H1 (cell line): ENCODE data around the gene TM4SF18. TPM values are rescaled to one million over a fixed set of nuclear protein-coding genes. Genes with fewer than 3 reads are reported as not detected.

Experiments
- CTCF ChIA-PET: fragments of 300-600 bp; sonication (Branson Sonifier 250); formaldehyde crosslinking; loops from one replicate; lab custom pipeline; 2021; ENCODE audit not compliant: partially characterized antibody; lab: Charles Lee
- POLR2A ChIA-PET: fragments of 300-600 bp; sonication (Branson Sonifier 250); formaldehyde crosslinking; loops from one replicate; lab custom pipeline; 2021; ENCODE audit warnings: inconsistent platforms; ENCODE audit not compliant: partially characterized antibody; lab: Charles Lee
- DNase-seq, 2 experiments: peaks; one replicate each; pipeline versions ENCODE4 v3.0.0 to v3.0.0-alpha.2; 2010 to 2022; ENCODE audit warnings: low spot score in 2 of 2, low read depth in 1 of 2, mixed read lengths in 1 of 2
- FAIRE-seq: peaks from 2 replicates; lab custom pipeline; 2011; peaks lifted over from hg19 to GRCh38; lab: Jason Lieb, UNC
- H2AFZ ChIP-seq: 2 replicates; pipeline ENCODE4 v1.8.1; 2012; ENCODE audit warnings: low read length, inconsistent platforms
- H2AK5ac ChIP-seq: 2 replicates; pipeline ENCODE4 v1.6.1; 2013; ENCODE audit warnings: low read depth, low read length
- H2BK120ac ChIP-seq: replicated peaks from 2 replicates; pipeline ENCODE3; 2013; ENCODE audit warnings: low read depth, low read length, inconsistent platforms
- H2BK12ac ChIP-seq: 2 replicates; pipeline ENCODE4 v1.6.1; 2013; ENCODE audit warnings: low read depth, low read length
- H2BK15ac ChIP-seq: 2 replicates; pipeline ENCODE4 v1.6.1; 2013; ENCODE audit warnings: low read length
- H2BK20ac ChIP-seq: 2 replicates; pipeline ENCODE4 v1.6.1; 2013; ENCODE audit warnings: low read length
- H2BK5ac ChIP-seq: 2 replicates; pipeline ENCODE4 v1.6.1; 2013; ENCODE audit warnings: low read depth, low read length
- H3K14ac ChIP-seq: 2 replicates; pipeline ENCODE4 v1.6.1; 2013; ENCODE audit warnings: inconsistent platforms; ENCODE audit not compliant: insufficient read length
- H3K18ac ChIP-seq: 2 replicates; pipeline ENCODE4 v1.6.1; 2013; ENCODE audit warnings: low read length; ENCODE audit errors: extremely low read depth
- H3K23ac ChIP-seq: 2 replicates; pipeline ENCODE4 v1.6.1; 2013; ENCODE audit warnings: inconsistent platforms; ENCODE audit not compliant: insufficient read length
- H3K23me2 ChIP-seq: 2 replicates; pipeline ENCODE4 v1.6.1; 2013; ENCODE audit warnings: low read depth, low read length
- H3K27ac ChIP-seq: 2 replicates; pipeline ENCODE4 v1.6.1; 2011; ENCODE audit warnings: low read depth, low read length, inconsistent platforms
- H3K27me3 ChIP-seq, 4 experiments: replicated peaks in 1 of 4; 1 replicate in 1 of 4; 2 replicates in 3 of 4; pipeline versions ENCODE4 v1.6.1 to v1.8.1; 2011 to 2013; ENCODE audit warnings: low read length in 3 of 4, mild to moderate bottlenecking in 3 of 4, inconsistent platforms in 2 of 4, mixed read lengths in 2 of 4, moderate library complexity in 1 of 4; ENCODE audit not compliant: control insufficient read depth in 3 of 4, insufficient read depth in 3 of 4; ENCODE audit errors: extremely low read depth in 1 of 4
- H3K36me3 ChIP-seq, 4 experiments: 2 replicates each; pipeline versions ENCODE4 v1.6.1 to v1.8.1; 2011 to 2013; ENCODE audit warnings: mild to moderate bottlenecking in 4 of 4, low read length in 3 of 4, moderate library complexity in 2 of 4, control low read depth in 1 of 4, inconsistent platforms in 1 of 4; ENCODE audit not compliant: insufficient read depth in 4 of 4, control insufficient read depth in 2 of 4
- H3K4ac ChIP-seq: replicated peaks from 2 replicates; pipeline ENCODE3; 2013; ENCODE audit warnings: low read length, low read depth, mixed read lengths, inconsistent platforms; ENCODE audit not compliant: insufficient read length
- H3K4me1 ChIP-seq, 4 experiments: replicated peaks in 1 of 4; 1 replicate in 1 of 4; 2 replicates in 3 of 4; pipeline versions ENCODE4 v1.6.1 to v1.8.1; 2011 to 2013; ENCODE audit warnings: low read length in 3 of 4, inconsistent platforms in 2 of 4, mixed read lengths in 1 of 4; ENCODE audit not compliant: insufficient read depth in 4 of 4, control insufficient read depth in 3 of 4
- H3K4me2 ChIP-seq, 2 experiments: 2 replicates each; pipeline versions ENCODE4 v1.6.1 to v1.8.1; 2011 to 2013; ENCODE audit warnings: low read depth in 2 of 2, low read length in 2 of 2, control low read depth in 1 of 2, inconsistent platforms in 1 of 2, mild to moderate bottlenecking in 1 of 2; ENCODE audit not compliant: insufficient read depth in 1 of 2
- H3K4me3 ChIP-seq, 4 experiments: fragments of 200-600, 300-600 bp in 1 of 4; sonication (generic), shearing (Covaris generic), sonication (Bioruptor Twin) in 1 of 4; 2 replicates each; pipeline versions ENCODE4 v1.5.1 to v1.8.1; 2011 to 2016; ENCODE audit warnings: low read length in 4 of 4, low read depth in 3 of 4, control low read depth in 2 of 4, inconsistent platforms in 2 of 4, mild to moderate bottlenecking in 2 of 4, mixed read lengths in 1 of 4, moderate library complexity in 1 of 4; ENCODE audit not compliant: insufficient read depth in 2 of 4; ENCODE audit errors: extremely low read depth in 1 of 4
- H3K56ac ChIP-seq: replicated peaks from 2 replicates; pipeline ENCODE3; 2013; ENCODE audit warnings: low read depth, mild to moderate bottlenecking, mixed read lengths, low read length, inconsistent platforms; ENCODE audit not compliant: insufficient read length
- H3K79me1 ChIP-seq: 2 replicates; pipeline ENCODE4 v1.6.1; 2013; ENCODE audit warnings: low read depth, low read length, control low read depth
- H3K79me2 ChIP-seq, 2 experiments: 2 replicates each; pipeline versions ENCODE4 v1.6.1 to v1.8.1; 2012 to 2013; ENCODE audit warnings: low read length in 2 of 2, mild to moderate bottlenecking in 2 of 2, inconsistent platforms in 1 of 2; ENCODE audit not compliant: insufficient read depth in 2 of 2, control insufficient read depth in 1 of 2
- H3K9ac ChIP-seq, 4 experiments: replicated peaks in 1 of 4; 1 replicate in 1 of 4; 2 replicates in 3 of 4; pipeline versions ENCODE4 v1.6.1 to v1.8.1; 2011 to 2013; ENCODE audit warnings: low read depth in 3 of 4, low read length in 3 of 4, control low read depth in 2 of 4, mild to moderate bottlenecking in 2 of 4, moderate library complexity in 2 of 4, inconsistent platforms in 1 of 4; ENCODE audit errors: extremely low read depth in 1 of 4
- H3K9me3 ChIP-seq, 2 experiments: 2 replicates each; pipeline versions ENCODE4 v1.6.1 to v1.8.1; 2012 to 2013; ENCODE audit warnings: mild to moderate bottlenecking in 2 of 2, moderate library complexity in 2 of 2, control low read depth in 1 of 2, inconsistent platforms in 1 of 2, low read depth in 1 of 2, low read length in 1 of 2, mixed read lengths in 1 of 2; ENCODE audit not compliant: insufficient read depth in 2 of 2
- H4K20me1 ChIP-seq, 2 experiments: replicated peaks in 1 of 2; 2 replicates each; pipeline versions ENCODE3 to v1.8.1; 2011 to 2013; ENCODE audit warnings: inconsistent platforms in 2 of 2, low read length in 2 of 2, mild to moderate bottlenecking in 1 of 2; ENCODE audit not compliant: insufficient read depth in 2 of 2, control insufficient read depth in 1 of 2
- H4K5ac ChIP-seq: 2 replicates; pipeline ENCODE4 v1.6.1; 2013; ENCODE audit warnings: low read length, low read depth, mixed read lengths, inconsistent platforms; ENCODE audit not compliant: insufficient read length
- H4K8ac ChIP-seq: 2 replicates; pipeline ENCODE4 v1.8.0; 2013; ENCODE audit warnings: mild to moderate bottlenecking, moderate library complexity, low read length, inconsistent platforms; ENCODE audit not compliant: insufficient read depth; ENCODE audit errors: extremely low read depth
- H4K91ac ChIP-seq: replicated peaks from 2 replicates; pipeline ENCODE3; 2013; ENCODE audit warnings: low read length, mixed read lengths, inconsistent platforms; ENCODE audit not compliant: insufficient read length
- CBX5 ChIP-seq: fragments of 300-800, 300-1000 bp; sonication (generic); IDR thresholded peaks from 2 replicates; pipeline ENCODE4 v1.7.1; 2016; ENCODE audit warnings: antibody characterized with exemption, low read length, low read depth
- CBX8 ChIP-seq: fragments of 300-800, 300-1000 bp; sonication (generic); IDR thresholded peaks from 2 replicates; pipeline ENCODE4 v1.7.1; 2016; ENCODE audit warnings: low read depth, low read length, borderline replicate concordance
- EP300 ChIP-seq, 2 experiments: IDR thresholded peaks; 1 replicate in 1 of 2; 2 replicates in 1 of 2; pipeline ENCODE4 v1.6.1; 2011 to 2012; ENCODE audit warnings: low read depth in 2 of 2, low read length in 2 of 2, mild to moderate bottlenecking in 2 of 2, borderline replicate concordance in 1 of 2, inconsistent platforms in 1 of 2, moderate library complexity in 1 of 2
- GTF2F1 ChIP-seq: IDR thresholded peaks from 2 replicates; pipeline ENCODE4 v1.6.1; 2012; ENCODE audit warnings: low read depth, low read length, improper control_type of control experiment, borderline replicate concordance
- HDAC2 ChIP-seq, 2 experiments: fragments of 300-600 bp in 1 of 2; sonication (generic) in 1 of 2; IDR thresholded peaks; 2 replicates each; pipeline ENCODE4 v1.6.1; 2011 to 2012; ENCODE audit warnings: low read depth in 2 of 2, low read length in 2 of 2, mild to moderate bottlenecking in 2 of 2, moderate library complexity in 2 of 2, borderline replicate concordance in 1 of 2, inconsistent platforms in 1 of 2
- NANOG ChIP-seq: IDR thresholded peaks from 2 replicates; pipeline ENCODE4 v1.6.1; 2011; ENCODE audit warnings: low read length, low read depth, mild to moderate bottlenecking, inconsistent platforms; ENCODE audit not compliant: insufficient read depth, poor library complexity, severe bottlenecking
- RAD21 ChIP-seq, 2 experiments: IDR thresholded peaks in 1 of 2; conservative IDR thresholded peaks in 1 of 2; 2 replicates each; pipeline ENCODE4 v1.6.1; 2011; ENCODE audit warnings: low read depth in 2 of 2, low read length in 2 of 2, improper control_type of control experiment in 1 of 2, inconsistent platforms in 1 of 2, mild to moderate bottlenecking in 1 of 2, moderate library complexity in 1 of 2
- SP1 ChIP-seq: IDR thresholded peaks from 2 replicates; pipeline ENCODE4 v1.6.1; 2011; ENCODE audit warnings: low read depth, low read length
- TCF12 ChIP-seq: IDR thresholded peaks from 2 replicates; pipeline ENCODE4 v1.6.1; 2011; ENCODE audit warnings: low read depth, mild to moderate bottlenecking, low read length
- YY1 ChIP-seq: IDR thresholded peaks from 2 replicates; pipeline ENCODE4 v1.6.1; 2011; ENCODE audit warnings: low read depth, mild to moderate bottlenecking, low read length
- WGBS, 2 experiments: shearing (Covaris generic) in 1 of 2; methylation state at CpG; one replicate each; pipeline versions ENCODE4 v1.1.6 to v1.1.7; 2013 to 2015; ENCODE audit warnings: low lambda C conversion rate in 2 of 2, mixed read lengths in 2 of 2, inconsistent platforms in 1 of 2, low coverage in 1 of 2, missing lambda C conversion rate in 1 of 2; ENCODE audit not compliant: insufficient replicate concordance in 2 of 2, insufficient coverage in 1 of 2, insufficient read length in 1 of 2; ENCODE audit errors: extremely low coverage in 1 of 2, missing lambda C conversion rate in 1 of 2; 5-methylcytosine and 5-hydroxymethylcytosine counted together
- polyA plus RNA-seq, 7 experiments: library from polyadenylated mRNA; depleted of rRNA in 3 of 7; stranded (reverse) in 5 of 7; unstranded in 2 of 7; fragments of >200 nt in 5 of 7; fragments of 200-250 nt in 2 of 7; gene quantifications; 1 replicate in 5 of 7; 2 replicates in 1 of 7; 4 replicates in 1 of 7; pipeline versions ENCODE4 v1.2.1 to v1.2.3, GENCODE V29; 2011 to 2013; ENCODE audit warnings: missing spikeins in 2 of 7, mixed read lengths in 2 of 7
- total RNA-seq: library from RNA; stranded (reverse); fragmentation: NEBNext Ultra II Directional; extraction: Animal tissue kit (Norgen Biotek cat#: 25700); gene quantifications from 2 replicates; pipeline ENCODE4 v1.2.1, GENCODE V29; 2021

TM4SF18 gene
- total and polyA plus RNA-seq, 2 of the 8 experiments (the other 6 are each of a cell fraction or from before 2014, with no cell fraction given) = 2.9 to 13.6 TPM

DNA sequence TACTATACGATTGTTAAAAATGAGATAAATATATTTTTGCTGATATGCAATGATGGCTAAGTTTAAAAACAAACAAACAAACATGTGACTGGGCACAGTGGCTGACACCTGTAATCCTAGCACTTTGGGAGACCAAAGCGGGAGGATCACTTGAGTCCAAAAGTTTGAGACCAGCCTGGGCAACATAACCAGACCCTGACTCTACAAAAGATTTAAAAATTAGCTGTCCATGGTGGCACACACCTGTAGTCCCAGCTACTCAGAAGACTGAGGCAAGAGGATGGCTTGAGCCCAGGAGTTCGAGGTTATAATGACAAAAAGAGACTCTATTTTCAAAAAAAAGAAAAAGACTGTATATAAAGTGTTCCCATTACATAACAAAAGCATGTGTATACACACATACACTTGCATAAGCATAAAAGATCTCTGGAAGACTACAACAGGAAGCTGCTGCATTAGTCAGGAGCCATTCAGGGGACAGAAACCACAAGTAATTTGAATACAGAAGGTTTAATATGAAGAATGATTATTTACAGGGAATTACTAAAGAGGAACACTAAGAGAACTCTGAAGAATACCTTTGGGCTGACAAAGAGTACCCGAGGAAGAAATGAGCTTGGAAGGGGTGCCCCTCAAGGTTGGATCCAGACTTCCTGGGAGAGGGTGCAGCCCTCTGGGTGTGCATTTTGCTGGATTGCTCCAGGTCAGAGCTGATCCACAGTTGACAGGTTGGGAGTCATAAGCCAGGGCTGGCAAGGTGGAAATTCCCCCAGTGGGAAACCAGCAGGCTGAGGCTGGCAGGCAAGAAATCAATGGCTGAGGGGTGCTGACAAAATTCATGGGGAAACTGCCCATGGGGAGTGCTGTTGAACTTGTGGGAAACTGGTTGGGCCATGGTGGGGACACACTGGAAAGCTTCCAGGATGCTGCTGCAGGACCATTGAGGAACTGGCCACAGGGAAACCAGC is 9.3 kb upstream of the TM4SF18 start:
- no peaks in the 10 kb centered on the region for H3K79me2 ChIP-seq
- no peaks in the 10 kb centered on the region for H3K9me3 ChIP-seq
- H3K14ac ChIP-seq = no peak overlapping the region
- H3K36me3 ChIP-seq = no peaks in the 10 kb centered on the region
- no peak overlapping the region for H3K23ac ChIP-seq
- 0 out of 2 replicates have a peak overlapping the region, but pooled peaks have one; percentile 1 for H2BK20ac ChIP-seq
- H2BK5ac ChIP-seq = no peak overlapping the region
- H3K23me2 ChIP-seq = no peaks in the 10 kb centered on the region; the same call in 1 of the 2 replicates
- no peak for FAIRE-seq
- ChIA-PET POLR2A (no interaction called here), CTCF (interaction anchor here (0.8 to 2.7 kb wide), 13 partner anchors 7 to 388 kb away, joined by 3 to 43 read pairs (median 5); no protein-coding TSS in a partner anchor)
- no peak for DNase-seq
- peak overlapping the region; percentile 25; the same call in 1 of the 2 replicates for H2AFZ ChIP-seq
- no peaks in the 10 kb centered on the region for H4K20me1 ChIP-seq
- H3K79me1 ChIP-seq = no peaks in the 10 kb centered on the region
- H3K27ac ChIP-seq = no peak overlapping the region
- WGBS, 2 experiments = 77% methylated on average over 4 of the region's 4 CpGs; no CpG with 5 or more reads in 1 of the 2 experiments
- H3K4me1 ChIP-seq = peaks cover 0 to 3% (median 2%) of the 10 kb centered on the region in 4 experiments; a peak in 4 of 7 replicates
- no peak overlapping the region for H2BK12ac ChIP-seq
- H3K4me3 ChIP-seq = no peak overlapping the region
- no peak overlapping the region for H3K4ac ChIP-seq
- no peak overlapping the region for H3K56ac ChIP-seq
- no peaks in the 10 kb centered on the region for H3K27me3 ChIP-seq
- no peak overlapping the region for H3K9ac ChIP-seq
- peak overlapping the region; percentile 5 for H4K91ac ChIP-seq
- H2BK15ac ChIP-seq = peak overlapping the region; percentile 12; the same call in 1 of the 2 replicates
- no peak overlapping the region for H2BK120ac ChIP-seq
- no peak overlapping the region for H4K5ac ChIP-seq
- H2AK5ac ChIP-seq = no peak overlapping the region
- no peak overlapping the region for H3K18ac ChIP-seq
- H4K8ac ChIP-seq = no peak overlapping the region
- no peak overlapping the region for H3K4me2 ChIP-seq
- TF ChIP-seq EP300 (IDR thresholded peaks at IDR 0.05; ENCODE audit: borderline replicate concordance in 1 of 2, low read depth in 2 of 2, low read length in 2 of 2) (no peak), RAD21 (IDR thresholded peaks at IDR 0.05 in 1 of 2, conservative IDR thresholded peaks at IDR 0.05 in 1 of 2; ENCODE audit: low read depth in 2 of 2, low read length in 2 of 2) (no peak), YY1 (no peak), TCF12 (no peak), GTF2F1 (no peak), HDAC2 (IDR thresholded peaks at IDR 0.05; ENCODE audit: borderline replicate concordance in 1 of 2, low read depth in 2 of 2, low read length in 2 of 2) (no peak), SP1 (no peak), CBX8 (no peak), CBX5 (no peak), NANOG (no peak)
